Measurements from ENCODE around the gene NRIP1. TPM values are rescaled to one million over a fixed set of nuclear protein-coding genes. Genes with fewer than 3 reads are reported as not detected.

The NRIP1 gene
- total RNA-seq, 1 experiment from 2014 or later: 14.6 TPM

GRCh38 chr21:15042531-15042930 is 22.3 kb downstream of the NRIP1 start:
- DNase-seq (ENCODE audit: low spot score): no peak
- Histone ChIP-seq H3K27me3 (replicated peaks; ENCODE audit: insufficient read depth, low read depth, low read length, poor library complexity) (no peaks in the 10 kb centered on the region), H3K4me3 (ENCODE audit: low read depth, low read length, poor library complexity, severe bottlenecking) (no peak overlapping the region), H3K4me1 (ENCODE audit: insufficient read depth, low read length, poor library complexity, severe bottlenecking) (no peaks in the 10 kb centered on the region), H3K36me3 (ENCODE audit: insufficient read depth, low read length, poor library complexity, severe bottlenecking) (peaks cover 5% of the 10 kb centered on the region), H3K9me3 (ENCODE audit: low read depth, low read length, poor library complexity, severe bottlenecking) (peaks cover 10% of the 10 kb centered on the region), H3K27ac (ENCODE audit: low read depth, low read length, poor library complexity, severe bottlenecking) (no peak overlapping the region)
- TF ChIP-seq EZH2 (IDR thresholded peaks at IDR 0.05; ENCODE audit: borderline replicate concordance, low read depth, low read length, poor library complexity, severe bottlenecking): no peak
- TF ChIP-seq, protein P1, sequence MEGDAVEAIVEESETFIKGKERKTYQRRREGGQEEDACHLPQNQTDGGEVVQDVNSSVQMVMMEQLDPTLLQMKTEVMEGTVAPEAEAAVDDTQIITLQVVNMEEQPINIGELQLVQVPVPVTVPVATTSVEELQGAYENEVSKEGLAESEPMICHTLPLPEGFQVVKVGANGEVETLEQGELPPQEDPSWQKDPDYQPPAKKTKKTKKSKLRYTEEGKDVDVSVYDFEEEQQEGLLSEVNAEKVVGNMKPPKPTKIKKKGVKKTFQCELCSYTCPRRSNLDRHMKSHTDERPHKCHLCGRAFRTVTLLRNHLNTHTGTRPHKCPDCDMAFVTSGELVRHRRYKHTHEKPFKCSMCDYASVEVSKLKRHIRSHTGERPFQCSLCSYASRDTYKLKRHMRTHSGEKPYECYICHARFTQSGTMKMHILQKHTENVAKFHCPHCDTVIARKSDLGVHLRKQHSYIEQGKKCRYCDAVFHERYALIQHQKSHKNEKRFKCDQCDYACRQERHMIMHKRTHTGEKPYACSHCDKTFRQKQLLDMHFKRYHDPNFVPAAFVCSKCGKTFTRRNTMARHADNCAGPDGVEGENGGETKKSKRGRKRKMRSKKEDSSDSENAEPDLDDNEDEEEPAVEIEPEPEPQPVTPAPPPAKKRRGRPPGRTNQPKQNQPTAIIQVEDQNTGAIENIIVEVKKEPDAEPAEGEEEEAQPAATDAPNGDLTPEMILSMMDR (conservative IDR thresholded peaks at IDR 0.05; ENCODE audit: low read depth, low read length): no peak
- CTCF ChIA-PET: no interaction called here
- POLR2A ChIA-PET (ENCODE audit: low non-redundant PET): no interaction called here
- no TSS peak for BruUV-seq (replicated peaks)
- intact Hi-C loops (cut with micrococcal nuclease; ENCODE audit: unreplicated experiment): no loop called here

DNA sequence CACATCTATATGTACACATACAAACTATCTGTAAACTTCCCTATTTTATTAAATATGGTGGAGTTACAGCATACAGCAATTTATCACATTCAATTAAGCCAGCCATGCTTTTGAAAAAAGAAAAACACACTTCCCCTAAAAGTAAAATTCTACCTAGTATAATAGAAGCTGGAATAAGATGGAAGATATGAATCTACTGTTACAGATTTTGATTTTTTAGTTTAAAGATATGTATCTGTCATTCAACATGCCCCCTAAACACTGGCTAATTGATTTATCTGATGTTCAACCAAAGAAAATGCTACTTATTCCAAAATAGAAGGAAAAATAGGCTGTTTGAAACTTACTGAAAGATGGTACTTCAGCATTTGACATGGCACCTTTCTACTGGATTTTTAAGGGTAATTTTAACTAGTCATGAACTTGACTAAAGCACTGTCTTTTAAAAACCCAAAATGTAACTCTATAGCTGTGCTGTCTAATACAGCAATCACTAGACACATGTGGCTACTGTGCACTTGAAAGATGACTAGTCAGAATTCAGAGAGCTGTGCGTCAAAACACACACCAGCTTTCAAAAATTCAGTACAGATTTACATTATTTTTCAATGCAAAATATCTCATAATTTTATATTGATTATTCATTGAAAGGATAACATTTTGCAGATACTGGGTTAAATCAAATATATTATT is 25.0 kb downstream of the NRIP1 start:
- no peak for DNase-seq (ENCODE audit: low spot score)
- intact Hi-C loops (cut with micrococcal nuclease; ENCODE audit: unreplicated experiment): no loop called here
- TF ChIP-seq, protein P1 (conservative IDR thresholded peaks at IDR 0.05; ENCODE audit: low read depth, low read length): no peak
- no peak for TF ChIP-seq EZH2 (IDR thresholded peaks at IDR 0.05; ENCODE audit: borderline replicate concordance, low read depth, low read length, poor library complexity, severe bottlenecking)
- ChIA-PET CTCF (no interaction called here), POLR2A (ENCODE audit: low non-redundant PET) (no interaction called here)
- H3K4me1 ChIP-seq (ENCODE audit: insufficient read depth, low read length, poor library complexity, severe bottlenecking): peaks cover 12% of the 10 kb centered on the region
- no peaks in the 10 kb centered on the region for H3K27me3 ChIP-seq (replicated peaks; ENCODE audit: insufficient read depth, low read depth, low read length, poor library complexity)
- BruUV-seq (replicated peaks): no TSS peak
- H3K9me3 ChIP-seq (ENCODE audit: low read depth, low read length, poor library complexity, severe bottlenecking): no peaks in the 10 kb centered on the region
- H3K4me3 ChIP-seq (ENCODE audit: low read depth, low read length, poor library complexity, severe bottlenecking): no peak overlapping the region
- peaks cover 5% of the 10 kb centered on the region for H3K36me3 ChIP-seq (ENCODE audit: insufficient read depth, low read length, poor library complexity, severe bottlenecking)
- no peak overlapping the region for H3K27ac ChIP-seq (ENCODE audit: low read depth, low read length, poor library complexity, severe bottlenecking)

DNA sequence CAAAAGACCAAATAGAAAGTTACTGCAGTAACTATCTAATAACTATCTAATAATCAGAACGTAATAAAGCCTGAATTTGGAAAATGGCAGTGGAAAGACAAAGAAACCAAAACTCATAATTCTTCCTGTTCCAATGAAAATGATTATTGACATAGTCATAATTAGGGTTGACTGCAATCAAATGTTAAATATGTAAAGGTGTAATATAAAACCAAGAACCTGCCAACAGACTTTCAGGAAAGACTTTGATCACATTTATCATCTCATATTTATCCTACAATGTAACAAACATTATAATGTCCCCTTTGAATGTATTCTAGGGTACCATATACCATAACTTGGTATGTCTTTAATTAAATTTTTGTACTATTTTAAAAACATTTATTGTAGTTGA is 26.9 kb downstream of the NRIP1 start:
- intact Hi-C loops (cut with micrococcal nuclease; ENCODE audit: unreplicated experiment): no loop called here
- Histone ChIP-seq H3K9me3 (ENCODE audit: low read depth, low read length, poor library complexity, severe bottlenecking) (no peaks in the 10 kb centered on the region), H3K27me3 (replicated peaks; ENCODE audit: insufficient read depth, low read depth, low read length, poor library complexity) (no peaks in the 10 kb centered on the region), H3K27ac (ENCODE audit: low read depth, low read length, poor library complexity, severe bottlenecking) (no peak overlapping the region), H3K4me1 (ENCODE audit: insufficient read depth, low read length, poor library complexity, severe bottlenecking) (peaks cover 29% of the 10 kb centered on the region), H3K4me3 (ENCODE audit: low read depth, low read length, poor library complexity, severe bottlenecking) (no peak overlapping the region), H3K36me3 (ENCODE audit: insufficient read depth, low read length, poor library complexity, severe bottlenecking) (peaks cover 3% of the 10 kb centered on the region)
- TF ChIP-seq EZH2 (IDR thresholded peaks at IDR 0.05; ENCODE audit: borderline replicate concordance, low read depth, low read length, poor library complexity, severe bottlenecking): no peak
- TF ChIP-seq, protein P1 (conservative IDR thresholded peaks at IDR 0.05; ENCODE audit: low read depth, low read length): no peak
- no TSS peak for BruUV-seq (replicated peaks)
- ChIA-PET POLR2A (ENCODE audit: low non-redundant PET) (no interaction called here), CTCF (no interaction called here)
- no peak for DNase-seq (ENCODE audit: low spot score)
